Gastroesophageal sphincter (tissue), 4 donors: ENCODE data around the gene LIN52. TPM values are rescaled to one million over a fixed set of nuclear protein-coding genes. Genes with fewer than 3 reads are reported as not detected.

Experiments used
- ATAC-seq: fragments of 150-250 bp; one replicate; pipeline ENCODE4 v1.9.1; 2016; ENCODE audit warnings: mild to moderate bottlenecking, moderate library complexity
- H3K27ac ChIP-seq, 4 donors: fragments of 200-600 bp; sonication (generic) in 3 of 4; 1 replicate in 3 of 4; 2 replicates in 1 of 4; pipeline ENCODE4 v1.5.1; 2016 to 2019
- H3K27me3 ChIP-seq: fragments of 200-600 bp; sonication (generic); one replicate; pipeline ENCODE4 v1.5.1; 2019
- H3K36me3 ChIP-seq, 2 donors: fragments of 200-600 bp; sonication (generic); one replicate each; pipeline ENCODE4 v1.5.1; 2019; ENCODE audit warnings: control low read depth in 1 of 2
- H3K4me1 ChIP-seq, 3 donors: fragments of 200-600 bp; sonication (generic); 1 replicate in 2 of 3; 2 replicates in 1 of 3; pipeline ENCODE4 v1.5.1; 2016 to 2019; ENCODE audit warnings: control low read depth in 2 of 3
- H3K4me3 ChIP-seq, 2 donors: fragments of 200-600 bp; sonication (generic); one replicate each; pipeline ENCODE4 v1.5.1; 2019; ENCODE audit warnings: mild to moderate bottlenecking in 1 of 2, moderate library complexity in 1 of 2
- H3K9me3 ChIP-seq, 3 donors: fragments of 200-600 bp; sonication (generic); one replicate each; pipeline ENCODE4 v1.5.1; 2017 to 2019; ENCODE audit warnings: control low read depth in 2 of 3
- CTCF ChIP-seq, 4 experiments: fragments of 200-600 bp in 2 of 4; fragments of 450-650 bp in 2 of 4; sonication (generic) in 1 of 4; IDR thresholded peaks; one replicate each; pipeline ENCODE4 v1.5.1; 2017 to 2019; ENCODE audit warnings: antibody characterized with exemption in 4 of 4, mild to moderate bottlenecking in 2 of 4, moderate library complexity in 2 of 4
- EP300 ChIP-seq: sonication (generic); formaldehyde crosslinking; IDR thresholded peaks from one replicate; pipeline ENCODE4 v1.6.1; 2017; ENCODE audit warnings: antibody characterized with exemption, mild to moderate bottlenecking
- POLR2A ChIP-seq, 2 donors: fragments of 450-650 bp; IDR thresholded peaks; one replicate each; pipeline ENCODE4 v1.6.1; 2017; ENCODE audit warnings: antibody characterized with exemption in 2 of 2, mild to moderate bottlenecking in 2 of 2, moderate library complexity in 1 of 2
- POLR2AphosphoS5 ChIP-seq: sonication (generic); formaldehyde crosslinking; IDR thresholded peaks from one replicate; pipeline ENCODE4 v1.6.1; 2017; ENCODE audit warnings: antibody characterized with exemption
- WGBS, 2 donors: methylation state at CpG; one replicate each; pipeline ENCODE4 v1.1.5; 2018; ENCODE audit warnings: low coverage in 1 of 2; 5-methylcytosine and 5-hydroxymethylcytosine counted together
- total RNA-seq, 4 donors: library from RNA; depleted of rRNA; stranded (reverse); fragments of >200 nt; gene quantifications; one replicate each; pipeline ENCODE4 v1.1.0, GENCODE V29; 2016

LIN52 gene
- total RNA-seq, 4 donors from 2014 or later: 8.1 to 15.9 (median 9.9) TPM

GRCh38 chr14:74240794-74241651, 156.3 kb downstream of the LIN52 start:
- no peak for TF ChIP-seq EP300
- TF ChIP-seq CTCF (IDR thresholded peaks at IDR 0.05): no peak
- peak; percentile 2 for TF ChIP-seq POLR2AphosphoS5
- no peak for TF ChIP-seq POLR2A (IDR thresholded peaks at IDR 0.05)
- H3K9me3 ChIP-seq: no peaks in the 10 kb centered on the region
- WGBS, 2 donors: no CpG with 5 or more reads among the region's 80 CpGs
- H3K4me1 ChIP-seq: peaks cover 0 to 31% (median 28%) of the 10 kb centered on the region in 3 donors
- no peaks in the 10 kb centered on the region for H3K36me3 ChIP-seq
- no peak overlapping the region for H3K27ac ChIP-seq
- no peak for ATAC-seq
- peak overlapping the region in 1 of 2 donors; percentile 42 for H3K4me3 ChIP-seq
- H3K27me3 ChIP-seq: peaks cover 95% of the 10 kb centered on the region

- Histone ChIP-seq H3K4me1 (peaks cover 0 to 31% (median 28%) of the 10 kb centered on the region in 3 donors), H3K36me3 (no peaks in the 10 kb centered on the region), H3K27me3 (peaks cover 97% of the 10 kb centered on the region), H3K4me3 (peak overlapping the region in 1 of 2 donors; percentile 42), H3K27ac (no peak overlapping the region), H3K9me3 (no peaks in the 10 kb centered on the region)
- no peak for ATAC-seq
- WGBS, 2 donors: 5 to 19% methylated on average over 12 to 13 of the region's 14 CpGs
- no peak for TF ChIP-seq POLR2AphosphoS5
- TF ChIP-seq CTCF (IDR thresholded peaks at IDR 0.05): no peak
- TF ChIP-seq EP300: no peak
- TF ChIP-seq POLR2A (IDR thresholded peaks at IDR 0.05): no peak
These were observed 156.9 kb downstream of the LIN52 start for GRCh38 chr14:74241652-74242017.

- H3K27me3 ChIP-seq: peaks cover 97% of the 10 kb centered on the region
- H3K4me3 ChIP-seq: no peak overlapping the region
- no peak overlapping the region for H3K27ac ChIP-seq
- H3K9me3 ChIP-seq: no peaks in the 10 kb centered on the region
- H3K4me1 ChIP-seq: peaks cover 0 to 31% (median 28%) of the 10 kb centered on the region in 3 donors
- no peaks in the 10 kb centered on the region for H3K36me3 ChIP-seq
- TF ChIP-seq POLR2A (IDR thresholded peaks at IDR 0.05) (no peak), CTCF (IDR thresholded peaks at IDR 0.05) (no peak), EP300 (no peak), POLR2AphosphoS5 (no peak)
- no peak for ATAC-seq
- 8 to 11% methylated on average over 22 to 24 of the region's 28 CpGs for WGBS, 2 donors
These were observed 157.4 kb downstream of the LIN52 start for GRCh38 chr14:74242021-74242779.

GRCh38 chr14:74242780-74243042, 158.0 kb downstream of the LIN52 start:
- TF ChIP-seq POLR2A (IDR thresholded peaks at IDR 0.05) (no peak), POLR2AphosphoS5 (no peak), CTCF (IDR thresholded peaks at IDR 0.05) (no peak), EP300 (no peak)
- no peak overlapping the region for H3K27ac ChIP-seq
- no peak overlapping the region for H3K4me3 ChIP-seq
- ATAC-seq: no peak
- peaks cover 0 to 31% (median 28%) of the 10 kb centered on the region in 3 donors for H3K4me1 ChIP-seq
- no peaks in the 10 kb centered on the region for H3K9me3 ChIP-seq
- WGBS, 2 donors: 5 to 22% methylated on average over 4 of the region's 4 CpGs
- no peaks in the 10 kb centered on the region for H3K36me3 ChIP-seq
- peaks cover 98% of the 10 kb centered on the region for H3K27me3 ChIP-seq
